A549 (cell line): Measurements from ENCODE around the gene SEMA7A. TPM values are rescaled to one million over a fixed set of nuclear protein-coding genes. Genes with fewer than 3 reads are reported as not detected.

Experiments
- ATAC-seq, 2 experiments: fragments of 200-7000 bp in 1 of 2; fragments of >200 bp in 1 of 2; cut with Nextera tagmentation in 1 of 2; cut with Tn5 transposase in 1 of 2; 3 replicates each; pipeline versions ENCODE4 v1.8.0 to v1.9.1; 2018 to 2020; ENCODE audit warnings: mild to moderate bottlenecking in 1 of 2, moderate library complexity in 1 of 2
- CTCF ChIA-PET: fragments of 300-600 bp; sonication (Branson Sonifier 250); formaldehyde crosslinking; extraction: SDS; loops from one replicate; lab custom pipeline; 2021; ENCODE audit warnings: antibody characterized with exemption, inconsistent platforms; lab: Yijun Ruan, JAX
- POLR2A ChIA-PET: fragments of 350-600 bp; formaldehyde crosslinking; extraction: SDS; loops from one replicate; lab custom pipeline; 2021; ENCODE audit warnings: antibody characterized with exemption, inconsistent platforms; lab: Yijun Ruan, JAX
- DNase-seq, 2 experiments: peaks; one replicate each; pipeline versions ENCODE4 v3.0.0 to v3.0.0-alpha.2; 2011 to 2016; ENCODE audit warnings: low read depth in 1 of 2, low spot score in 1 of 2
- FAIRE-seq: peaks from 2 replicates; lab custom pipeline; 2011; peaks lifted over from hg19 to GRCh38; lab: Jason Lieb, UNC
- H3K27ac ChIP-seq, 2 experiments: fragments of >200 bp; sonication (Bioruptor Twin); formaldehyde crosslinking; 3 replicates each; pipeline ENCODE4 v1.5.1; 2016 to 2017
- H3K4me1 ChIP-seq: fragments of >200 bp; sonication (Bioruptor Twin); formaldehyde crosslinking; 3 replicates; pipeline ENCODE4 v1.6.1; 2016
- H3K4me2 ChIP-seq: fragments of >200 bp; sonication (Bioruptor Twin); formaldehyde crosslinking; 3 replicates; pipeline ENCODE4 v1.6.1; 2016
- H3K4me3 ChIP-seq: fragments of >200 bp; sonication (Bioruptor Twin); formaldehyde crosslinking; 3 replicates; pipeline ENCODE4 v1.5.1; 2016
- H3K9me3 ChIP-seq: fragments of >200 bp; sonication (Bioruptor Twin); formaldehyde crosslinking; 3 replicates; pipeline ENCODE4 v1.6.1; 2016
- CBX2 ChIP-seq: fragments of 200-600 bp; sonication (generic); IDR thresholded peaks from 2 replicates; pipeline ENCODE4 v1.6.1; 2016; ENCODE audit warnings: low read depth, mild to moderate bottlenecking, borderline replicate concordance
- CBX8 ChIP-seq: fragments of 200-600 bp; sonication (generic); IDR thresholded peaks from 2 replicates; pipeline ENCODE4 v1.6.1; 2016
- CEBPB ChIP-seq, 2 experiments: fragments of >200 bp in 1 of 2; sonication (Bioruptor Twin) in 1 of 2; formaldehyde crosslinking in 1 of 2; IDR thresholded peaks; 2 replicates each; pipeline ENCODE4 v1.6.1; 2012 to 2016
- CHD2 ChIP-seq: fragments of 150-350 bp; IDR thresholded peaks from 2 replicates; pipeline ENCODE4 v1.6.1; 2014; ENCODE audit warnings: low read length; ENCODE audit not compliant: partially characterized antibody
- E2F6 ChIP-seq: IDR thresholded peaks from 2 replicates; pipeline ENCODE4 v1.6.1; 2012; ENCODE audit warnings: low read depth, borderline replicate concordance
- EP300 ChIP-seq, 2 experiments: fragments of >200 bp; sonication (Bioruptor Twin); formaldehyde crosslinking; IDR thresholded peaks; 2 replicates in 1 of 2; 3 replicates in 1 of 2; pipeline ENCODE4 v1.6.1; 2016 to 2017
- FOSB ChIP-seq: fragments of 250-450 bp; sonication (Bioruptor Pico); IDR thresholded peaks from 2 replicates; pipeline ENCODE4 v1.5.0; 2020; ENCODE audit warnings: mild to moderate bottlenecking, moderate library complexity
- FOSL2 ChIP-seq, 2 experiments: fragments of 450-650 bp in 1 of 2; fragments of >200 bp in 1 of 2; sonication (Bioruptor Twin) in 1 of 2; formaldehyde crosslinking; IDR thresholded peaks; 2 replicates each; pipeline versions ENCODE4 v1.5.0 to v1.6.1; 2016 to 2020; ENCODE audit warnings: mild to moderate bottlenecking in 1 of 2, moderate library complexity in 1 of 2
- HEYL ChIP-seq: fragments of 250-450 bp; sonication (Bioruptor Pico); IDR thresholded peaks from 2 replicates; pipeline ENCODE4 v1.8.0; 2021; ENCODE audit warnings: mild to moderate bottlenecking, moderate library complexity
- HOXA7 ChIP-seq: fragments of 250-450 bp; sonication (Bioruptor Pico); IDR thresholded peaks from 2 replicates; pipeline ENCODE4 v1.5.0; 2020; ENCODE audit warnings: mild to moderate bottlenecking, moderate library complexity
- HOXB13 ChIP-seq: fragments of 250-450 bp; sonication (Bioruptor Pico); IDR thresholded peaks from 2 replicates; pipeline ENCODE4 v1.5.0; 2020; ENCODE audit warnings: low read depth, mild to moderate bottlenecking, moderate library complexity
- JUNB ChIP-seq: fragments of >200 bp; sonication (Bioruptor Twin); formaldehyde crosslinking; IDR thresholded peaks from 2 replicates; pipeline ENCODE4 v1.6.1; 2016
- KDM1A ChIP-seq: fragments of 200-600 bp; sonication (generic); IDR thresholded peaks from 2 replicates; pipeline ENCODE4 v1.6.1; 2016; ENCODE audit warnings: low read depth, mild to moderate bottlenecking
- MAZ ChIP-seq: fragments of 150-350 bp; IDR thresholded peaks from 2 replicates; pipeline ENCODE4 v1.6.1; 2014; ENCODE audit warnings: antibody characterized with exemption, low read depth, low read length, borderline replicate concordance
- NFE2L2 ChIP-seq: fragments of 150-350 bp; conservative IDR thresholded peaks from 2 replicates; pipeline ENCODE4 v1.6.1; 2014; ENCODE audit warnings: low read length
- NPAS2 ChIP-seq: fragments of 250-450 bp; sonication (Bioruptor Pico); IDR thresholded peaks from 2 replicates; pipeline ENCODE4 v1.8.0; 2022; ENCODE audit warnings: mild to moderate bottlenecking, moderate library complexity, borderline replicate concordance
- POLR2A ChIP-seq: IDR thresholded peaks from 2 replicates; pipeline ENCODE4 v1.6.1; 2012; ENCODE audit warnings: mild to moderate bottlenecking, low read length
- POLR2AphosphoS2 ChIP-seq: conservative IDR thresholded peaks from 2 replicates; pipeline ENCODE4 v1.6.1; 2012; ENCODE audit warnings: low read length, improper control_type of control experiment, inconsistent platforms
- RAD21 ChIP-seq, 2 experiments: fragments of >200 bp in 1 of 2; sonication (Bioruptor Twin) in 1 of 2; formaldehyde crosslinking in 1 of 2; IDR thresholded peaks in 1 of 2; conservative IDR thresholded peaks in 1 of 2; 2 replicates in 1 of 2; 3 replicates in 1 of 2; pipeline ENCODE4 v1.6.1; 2012 to 2018; ENCODE audit warnings: inconsistent platforms in 1 of 2
- RCOR1 ChIP-seq: fragments of 150-350 bp; IDR thresholded peaks from 2 replicates; pipeline ENCODE4 v1.6.1; 2014; ENCODE audit warnings: antibody characterized with exemption, low read length, low read depth
- RNF2 ChIP-seq: fragments of 200-600 bp; sonication (generic); IDR thresholded peaks from 2 replicates; pipeline ENCODE4 v1.6.1; 2016; ENCODE audit warnings: low read depth, mild to moderate bottlenecking, antibody characterized with exemption, moderate library complexity, borderline replicate concordance
- SMC3 ChIP-seq: fragments of >200 bp; sonication (Bioruptor Twin); formaldehyde crosslinking; IDR thresholded peaks from 3 replicates; pipeline ENCODE4 v1.6.1; 2018; ENCODE audit warnings: inconsistent platforms
- TP53 ChIP-seq: fragments of 250-450 bp; sonication (Bioruptor Pico); IDR thresholded peaks from 2 replicates; pipeline ENCODE4 v1.5.0; 2021; ENCODE audit warnings: mild to moderate bottlenecking, moderate library complexity
- ZSCAN20 ChIP-seq: fragments of 250-450 bp; sonication (Bioruptor Pico); IDR thresholded peaks from 2 replicates; pipeline ENCODE4 v1.8.0; 2022; ENCODE audit warnings: mild to moderate bottlenecking, moderate library complexity
- WGBS: methylation state at CpG from one replicate; pipeline ENCODE4 v1.1.6; 2017; ENCODE audit errors: missing lambda C conversion rate; 5-methylcytosine and 5-hydroxymethylcytosine counted together
- polyA plus RNA-seq, 4 experiments: library from polyadenylated mRNA; depleted of rRNA in 3 of 4; stranded (reverse); fragments of >200 nt; fragmentation: RNase III in 1 of 4; extraction: RNeasy Plus Mini Kit Qiagen cat#74134 plus additional on column Dnase treatment in 1 of 4; gene quantifications; 2 replicates in 3 of 4; 3 replicates in 1 of 4; pipeline ENCODE4 v1.2.3, GENCODE V29; 2011 to 2017
- TF ChIP-seq, protein P1 (sequence below): IDR thresholded peaks from 2 replicates; pipeline ENCODE4 v1.6.1; 2012
- TF ChIP-seq, protein P2 (sequence below): fragments of 150-350 bp; IDR thresholded peaks from 2 replicates; pipeline ENCODE4 v1.6.1; 2014; ENCODE audit warnings: low read depth, mild to moderate bottlenecking, low read length

Gene SEMA7A
- polyA plus RNA-seq, 2 of the 4 experiments (the other 2 are of a cell fraction) = 0.44 to 1.2 TPM

GRCh38 chr15:74422265-74422651, 11.5 kb downstream of the SEMA7A start:
- Histone ChIP-seq H3K27ac (peak overlapping the region in 1 of 2 experiments; percentile 71; a peak in 3 of 6 replicates), H3K9me3 (no peaks in the 10 kb centered on the region), H3K4me3 (no peak overlapping the region), H3K4me2 (no peak overlapping the region; the same call in 2 of the 3 replicates), H3K4me1 (peaks cover 25% of the 10 kb centered on the region)
- DNase-seq (no peak), ATAC-seq (no peak), FAIRE-seq (no peak)
- WGBS = 88% methylated on average over 7 of the region's 9 CpGs
- ChIA-PET CTCF (interaction anchor here (1.0 to 36.0 kb wide), 3 partner anchors 16 to 44 kb away, joined by 3 to 681 read pairs (median 20); partner anchors contain the start of gene CYP11A1), POLR2A (no interaction called here)
- TF ChIP-seq TP53 (CRISPR knock-in tag) (no peak), FOSB (CRISPR knock-in tag) (no peak), POLR2AphosphoS2 (no peak), EP300 (IDR thresholded peaks at IDR 0.05) (no peak), CHD2 (no peak), NPAS2 (CRISPR knock-in tag) (no peak), KDM1A (no peak), POLR2A (no peak), JUNB (no peak)

GRCh38 chr15:74421302-74422245, 12.2 kb downstream of the SEMA7A start:
- no peak for FAIRE-seq
- POLR2A ChIA-PET = no interaction called here
- no peak for DNase-seq
- peaks cover 25% of the 10 kb centered on the region for H3K4me1 ChIP-seq
- CTCF ChIA-PET = interaction anchor here (0.8 to 36.0 kb wide), 4 partner anchors 16 to 43 kb away, joined by 3 to 681 read pairs (median 12); partner anchors contain the start of gene CYP11A1
- no peak overlapping the region for H3K4me2 ChIP-seq
- no peaks in the 10 kb centered on the region for H3K9me3 ChIP-seq
- peak overlapping the region in 1 of 2 experiments; percentile 71; a peak in 2 of 6 replicates for H3K27ac ChIP-seq
- 91% methylated on average over 13 of the region's 20 CpGs for WGBS
- H3K4me3 ChIP-seq = no peak overlapping the region
- ATAC-seq = no peak
- TF ChIP-seq NFE2L2 = no peak
- no peak for TF ChIP-seq ZSCAN20 (CRISPR knock-in tag)
- TF ChIP-seq HOXB13 = no peak
- no peak for TF ChIP-seq JUNB
- TF ChIP-seq HEYL (CRISPR knock-in tag) = no peak
- no peak for TF ChIP-seq E2F6
- no peak for TF ChIP-seq RAD21 (conservative IDR thresholded peaks at IDR 0.05 in 1 of 2, IDR thresholded peaks at IDR 0.05 in 1 of 2)
- TF ChIP-seq TP53 (CRISPR knock-in tag) = no peak
- no peak for TF ChIP-seq SMC3
- no peak for TF ChIP-seq FOSL2 (IDR thresholded peaks at IDR 0.05)
- no peak for TF ChIP-seq FOSL2 (CRISPR knock-in tag; IDR thresholded peaks at IDR 0.05)
- no peak for TF ChIP-seq CBX8
- TF ChIP-seq MAZ = no peak
- TF ChIP-seq NPAS2 (CRISPR knock-in tag) = no peak
- no peak for TF ChIP-seq RCOR1

DNA sequence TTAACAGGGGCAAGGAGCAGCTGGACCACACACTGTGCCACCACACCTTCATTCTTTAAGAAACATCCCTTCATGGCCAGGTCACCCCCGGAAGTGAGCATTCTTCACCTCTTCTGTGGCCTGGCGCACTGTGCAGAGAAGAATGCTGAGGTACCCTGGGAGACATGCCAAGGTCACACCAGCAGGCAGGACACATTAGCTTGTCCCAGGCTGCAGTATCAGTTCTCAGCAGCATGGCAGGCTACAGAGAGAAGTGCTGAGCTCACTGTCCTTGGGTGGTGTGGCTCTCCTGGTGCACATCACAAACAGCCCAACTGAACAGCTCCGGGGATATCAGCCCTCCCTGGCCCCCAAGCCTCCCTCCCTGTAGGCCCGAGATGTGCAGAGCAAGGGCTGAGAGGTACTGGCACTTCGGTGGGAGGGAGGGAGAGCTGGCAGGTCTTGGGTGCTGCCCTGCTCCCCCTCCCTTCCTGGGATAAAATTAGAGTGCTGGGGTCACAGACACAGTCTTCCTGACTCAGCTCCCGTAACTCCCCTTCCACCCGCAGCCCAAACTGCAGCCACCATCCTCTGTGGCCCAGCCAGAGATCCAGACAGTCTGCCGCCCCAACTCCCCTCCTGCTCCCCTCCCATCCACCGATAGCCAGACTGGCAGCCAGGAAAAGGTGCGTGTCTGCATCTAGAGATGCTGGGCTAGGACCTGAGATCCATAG, 13.4 kb downstream of the SEMA7A start:
- CTCF ChIA-PET = interaction anchor here (0.8 to 36.0 kb wide), 4 partner anchors 11 to 42 kb away, joined by 3 to 681 read pairs (median 8); partner anchors contain the start of gene CYP11A1
- 68% methylated on average over 8 of the region's 10 CpGs for WGBS
- DNase-seq = peak in 1 of 2 experiments; percentile 10
- H3K4me3 ChIP-seq = no peak overlapping the region
- peaks cover 25% of the 10 kb centered on the region for H3K4me1 ChIP-seq
- POLR2A ChIA-PET = no interaction called here
- no peak for FAIRE-seq
- H3K4me2 ChIP-seq = peak overlapping the region; percentile 25; the same call in 1 of the 3 replicates
- peak overlapping the region in 1 of 2 experiments; percentile 27; a peak in 3 of 6 replicates for H3K27ac ChIP-seq
- no peaks in the 10 kb centered on the region for H3K9me3 ChIP-seq
- TF ChIP-seq, protein P1, sequence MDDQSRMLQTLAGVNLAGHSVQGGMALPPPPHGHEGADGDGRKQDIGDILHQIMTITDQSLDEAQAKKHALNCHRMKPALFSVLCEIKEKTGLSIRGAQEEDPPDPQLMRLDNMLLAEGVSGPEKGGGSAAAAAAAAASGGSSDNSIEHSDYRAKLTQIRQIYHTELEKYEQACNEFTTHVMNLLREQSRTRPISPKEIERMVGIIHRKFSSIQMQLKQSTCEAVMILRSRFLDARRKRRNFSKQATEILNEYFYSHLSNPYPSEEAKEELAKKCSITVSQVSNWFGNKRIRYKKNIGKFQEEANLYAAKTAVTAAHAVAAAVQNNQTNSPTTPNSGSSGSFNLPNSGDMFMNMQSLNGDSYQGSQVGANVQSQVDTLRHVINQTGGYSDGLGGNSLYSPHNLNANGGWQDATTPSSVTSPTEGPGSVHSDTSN = no peak
- TF ChIP-seq RNF2 (no peak), NFE2L2 (no peak), CEBPB (IDR thresholded peaks at IDR 0.05) (no peak), EP300 (IDR thresholded peaks at IDR 0.05) (no peak), FOSB (CRISPR knock-in tag) (no peak), SMC3 (no peak), HOXA7 (no peak), MAZ (no peak), CBX2 (no peak), TP53 (CRISPR knock-in tag) (no peak)
- TF ChIP-seq, protein P2, sequence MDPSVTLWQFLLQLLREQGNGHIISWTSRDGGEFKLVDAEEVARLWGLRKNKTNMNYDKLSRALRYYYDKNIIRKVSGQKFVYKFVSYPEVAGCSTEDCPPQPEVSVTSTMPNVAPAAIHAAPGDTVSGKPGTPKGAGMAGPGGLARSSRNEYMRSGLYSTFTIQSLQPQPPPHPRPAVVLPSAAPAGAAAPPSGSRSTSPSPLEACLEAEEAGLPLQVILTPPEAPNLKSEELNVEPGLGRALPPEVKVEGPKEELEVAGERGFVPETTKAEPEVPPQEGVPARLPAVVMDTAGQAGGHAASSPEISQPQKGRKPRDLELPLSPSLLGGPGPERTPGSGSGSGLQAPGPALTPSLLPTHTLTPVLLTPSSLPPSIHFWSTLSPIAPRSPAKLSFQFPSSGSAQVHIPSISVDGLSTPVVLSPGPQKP = no peak
- no peak; a peak in 1 of 6 replicates for ATAC-seq
